WTC11 (cell line): ENCODE measurements around the gene DNPH1. TPM values are rescaled to one million over a fixed set of nuclear protein-coding genes. Genes with fewer than 3 reads are reported as not detected.

Experiments
- ATAC-seq: fragments of 200-7000 bp; cut with Tn5 transposase; 2 replicates; pipeline ENCODE4 v1.10.0; 2021; ENCODE audit warnings: mild to moderate bottlenecking, moderate library complexity
- CTCF ChIA-PET: fragments of 300-600 bp; sonication (Branson Sonifier 250); formaldehyde crosslinking; loops from one replicate; lab custom pipeline; 2021; ENCODE audit warnings: antibody characterized with exemption; lab: Charles Lee
- POLR2A ChIA-PET: fragments of 350-600 bp; sonication (Branson Sonifier 250); formaldehyde crosslinking; loops from one replicate; lab custom pipeline; 2021; ENCODE audit warnings: antibody characterized with exemption; lab: Charles Lee
- DNase-seq: peaks from one replicate; pipeline ENCODE4 v3.0.0; 2021; ENCODE audit warnings: low spot score
- H3K27ac Mint-ChIP-seq: 2 replicates; pipeline ENCODE4 v1.8.0; 2021; ENCODE audit warnings: mixed read lengths
- H3K27me3 Mint-ChIP-seq: 2 replicates; pipeline ENCODE4 v1.8.0; 2021; ENCODE audit warnings: low read depth, mild to moderate bottlenecking, moderate library complexity, mixed read lengths
- H3K36me3 Mint-ChIP-seq: 2 replicates; pipeline ENCODE4 v1.8.0; 2021; ENCODE audit warnings: mixed read lengths
- H3K4me1 Mint-ChIP-seq: 2 replicates; pipeline ENCODE4 v1.8.0; 2022; ENCODE audit warnings: mixed read lengths
- H3K4me3 Mint-ChIP-seq: 2 replicates; pipeline ENCODE4 v1.8.0; 2021; ENCODE audit warnings: mild to moderate bottlenecking, moderate library complexity, mixed read lengths
- H3K9me3 Mint-ChIP-seq: 2 replicates; pipeline ENCODE4 v1.8.0; 2021; ENCODE audit warnings: mixed read lengths
- ATF1 ChIP-seq: sonication (generic); formaldehyde crosslinking; IDR thresholded peaks from 2 replicates; pipeline ENCODE4 v1.8.1; 2023; ENCODE audit warnings: mild to moderate bottlenecking, moderate library complexity, missing genetic modification reagents
- FOXJ3 ChIP-seq: sonication (generic); formaldehyde crosslinking; IDR thresholded peaks from 2 replicates; pipeline ENCODE4 v1.9.0; 2021; ENCODE audit warnings: missing genetic modification reagents, mild to moderate bottlenecking, borderline replicate concordance
- FOXK1 ChIP-seq: sonication (generic); formaldehyde crosslinking; IDR thresholded peaks from 2 replicates; pipeline ENCODE4 v1.8.0; 2022; ENCODE audit warnings: mild to moderate bottlenecking, moderate library complexity, missing genetic modification reagents
- FOXP1 ChIP-seq: sonication (generic); formaldehyde crosslinking; IDR thresholded peaks from 2 replicates; pipeline ENCODE4 v1.8.0; 2022; ENCODE audit warnings: missing genetic modification reagents, mild to moderate bottlenecking, moderate library complexity, borderline replicate concordance
- GABPB1 ChIP-seq: sonication (generic); formaldehyde crosslinking; IDR thresholded peaks from 2 replicates; pipeline ENCODE4 v1.8.1; 2023; ENCODE audit warnings: mild to moderate bottlenecking, missing genetic modification reagents
- HMGXB4 ChIP-seq: sonication (generic); formaldehyde crosslinking; IDR thresholded peaks from 2 replicates; pipeline ENCODE4 v1.8.1; 2023; ENCODE audit warnings: mild to moderate bottlenecking, moderate library complexity, missing genetic modification reagents
- JUN ChIP-seq: sonication (generic); formaldehyde crosslinking; IDR thresholded peaks from 2 replicates; pipeline ENCODE4 v1.8.0; 2023; ENCODE audit warnings: mild to moderate bottlenecking, missing genetic modification reagents
- NFYB ChIP-seq: sonication (generic); formaldehyde crosslinking; conservative IDR thresholded peaks from 2 replicates; pipeline ENCODE4 v1.8.0; 2022; ENCODE audit warnings: low read depth, missing genetic modification reagents
- NR1H2 ChIP-seq: sonication (generic); formaldehyde crosslinking; IDR thresholded peaks from 2 replicates; pipeline ENCODE4 v1.9.0; 2021; ENCODE audit warnings: mild to moderate bottlenecking, moderate library complexity, missing genetic modification reagents
- OVOL2 ChIP-seq: fragments of 250-450 bp; sonication (Bioruptor Pico); IDR thresholded peaks from 2 replicates; pipeline ENCODE4 v1.9.0; 2021; ENCODE audit warnings: mild to moderate bottlenecking, borderline replicate concordance
- PRRX2 ChIP-seq: fragments of 250-450 bp; sonication (Bioruptor Pico); IDR thresholded peaks from 2 replicates; pipeline ENCODE4 v1.8.0; 2021; ENCODE audit warnings: mild to moderate bottlenecking
- RORB ChIP-seq: fragments of 250-450 bp; sonication (Bioruptor Pico); IDR thresholded peaks from 2 replicates; pipeline ENCODE4 v1.9.0; 2021; ENCODE audit warnings: mild to moderate bottlenecking
- SOX15 ChIP-seq: fragments of 250-450 bp; sonication (Bioruptor Pico); IDR thresholded peaks from 2 replicates; pipeline ENCODE4 v1.9.0; 2021; ENCODE audit warnings: mild to moderate bottlenecking
- SP1 ChIP-seq: sonication (generic); formaldehyde crosslinking; conservative IDR thresholded peaks from 2 replicates; pipeline ENCODE4 v1.8.1; 2022; ENCODE audit warnings: missing genetic modification reagents
- STAT6 ChIP-seq: sonication (generic); formaldehyde crosslinking; conservative IDR thresholded peaks from 2 replicates; pipeline ENCODE4 v1.8.1; 2023; ENCODE audit warnings: mild to moderate bottlenecking, low read depth, missing genetic modification reagents, moderate library complexity
- TEAD1 ChIP-seq: sonication (generic); formaldehyde crosslinking; IDR thresholded peaks from 2 replicates; pipeline ENCODE4 v1.8.0; 2022; ENCODE audit warnings: mild to moderate bottlenecking, missing genetic modification reagents
- USF2 ChIP-seq: sonication (generic); formaldehyde crosslinking; IDR thresholded peaks from 2 replicates; pipeline ENCODE4 v1.8.1; 2023; ENCODE audit warnings: mild to moderate bottlenecking, missing genetic modification reagents, moderate library complexity
- ZNF121 ChIP-seq: sonication (generic); formaldehyde crosslinking; IDR thresholded peaks from 2 replicates; pipeline ENCODE4 v1.8.0; 2023; ENCODE audit warnings: missing genetic modification reagents
- ZNF219 ChIP-seq: sonication (generic); formaldehyde crosslinking; IDR thresholded peaks from 2 replicates; pipeline ENCODE4 v1.8.0; 2023; ENCODE audit warnings: missing genetic modification reagents, mild to moderate bottlenecking, borderline replicate concordance
- ZNF263 ChIP-seq: sonication (generic); formaldehyde crosslinking; IDR thresholded peaks from 2 replicates; pipeline ENCODE4 v1.8.1; 2022; ENCODE audit warnings: low read depth, mild to moderate bottlenecking, moderate library complexity, missing genetic modification reagents
- ZNF396 ChIP-seq: fragments of 250-450 bp; sonication (Bioruptor Pico); IDR thresholded peaks from 2 replicates; pipeline ENCODE4 v1.8.0; 2021; ENCODE audit warnings: mild to moderate bottlenecking, moderate library complexity, borderline replicate concordance
- ZNF532 ChIP-seq: fragments of 250-450 bp; sonication (Bioruptor Pico); IDR thresholded peaks from 2 replicates; pipeline ENCODE4 v1.9.0; 2021; ENCODE audit warnings: mild to moderate bottlenecking, borderline replicate concordance
- ZSCAN18 ChIP-seq: fragments of 250-450 bp; sonication (Bioruptor Pico); IDR thresholded peaks from 2 replicates; pipeline ENCODE4 v2.1.2; 2022; ENCODE audit warnings: mild to moderate bottlenecking, moderate library complexity
- total RNA-seq: library from RNA; stranded (reverse); gene quantifications from 3 replicates; pipeline ENCODE4 v1.2.3, GENCODE V29; 2021

Gene DNPH1
- total RNA-seq, 1 experiment from 2014 or later = 48.4 TPM

GRCh38 chr6:43183441-43183840 is 45.8 kb downstream of the DNPH1 start:
- DNase-seq = no peak
- H3K9me3 Mint-ChIP-seq = no peaks in the 10 kb centered on the region
- CTCF ChIA-PET = interaction anchor here (1.6 kb wide), 1 partner anchor 46 kb away, joined by 11 read pairs; the partner anchor contains the start of gene DNPH1
- H3K4me3 Mint-ChIP-seq = peak overlapping the region; percentile 89
- H3K4me1 Mint-ChIP-seq = peaks cover 20% of the 10 kb centered on the region
- TF ChIP-seq JUN (CRISPR knock-in tag) (no peak), PRRX2 (CRISPR knock-in tag) (no peak), SOX15 (CRISPR knock-in tag) (no peak), ZSCAN18 (CRISPR knock-in tag) (no peak), TEAD1 (CRISPR knock-in tag) (no peak), NFYB (CRISPR knock-in tag) (no peak), STAT6 (CRISPR knock-in tag) (no peak), USF2 (CRISPR knock-in tag) (no peak), FOXJ3 (no peak), ZNF532 (CRISPR knock-in tag) (no peak), ZNF219 (CRISPR knock-in tag) (no peak)
- TF ChIP-seq, all 79 proteins: peak for 0
- H3K27me3 Mint-ChIP-seq = no peaks in the 10 kb centered on the region; the same call in 1 of the 2 replicates
- no peak for ATAC-seq
- H3K27ac Mint-ChIP-seq = no peak overlapping the region
- peaks cover 7% of the 10 kb centered on the region for H3K36me3 Mint-ChIP-seq
- POLR2A ChIA-PET = interaction anchor here (0.7 kb wide), 1 partner anchor 9 kb away, joined by 3 read pairs; no protein-coding TSS in a partner anchor

- ChIA-PET CTCF (interaction anchor here (0.8 to 1.6 kb wide), 6 partner anchors 10 to 314 kb away, joined by 3 to 11 read pairs (median 5); partner anchors contain the start of gene DNPH1), POLR2A (interaction anchor here (0.6 to 4.0 kb wide), 10 partner anchors 11 to 328 kb away, joined by 3 to 29 read pairs (median 4); partner anchors contain the start of genes CNPY3, CRIP3, DNPH1 and LRRC73)
- peak within 1 kb of the TSS; percentile 95 for H3K27ac Mint-ChIP-seq
- peak; percentile 79 for ATAC-seq
- peaks cover 16% of the 10 kb centered on the region for H3K36me3 Mint-ChIP-seq
- peak; percentile 77 for DNase-seq
- H3K9me3 Mint-ChIP-seq = no peaks in the 10 kb centered on the region
- peaks cover 20% of the 10 kb centered on the region for H3K4me1 Mint-ChIP-seq
- H3K4me3 Mint-ChIP-seq = peak within 1 kb of the TSS; percentile 89
- no peaks in the 10 kb centered on the region; the same call in 1 of the 2 replicates for H3K27me3 Mint-ChIP-seq
- peak; percentile 90 for TF ChIP-seq HMGXB4 (CRISPR knock-in tag)
- TF ChIP-seq SP1 (CRISPR knock-in tag) = peak; percentile 94
- peak; percentile 83 for TF ChIP-seq GABPB1 (CRISPR knock-in tag)
- TF ChIP-seq RORB = no peak
- 0 out of 2 replicates have a peak, but pooled peaks have one; percentile 20 for TF ChIP-seq ZNF121 (CRISPR knock-in tag)
- TF ChIP-seq FOXP1 (CRISPR knock-in tag) = peak; percentile 67; the same call in 1 of the 2 replicates
- no peak for TF ChIP-seq ATF1 (CRISPR knock-in tag)
- TF ChIP-seq OVOL2 = no peak
- TF ChIP-seq FOXK1 (CRISPR knock-in tag) = peak; percentile 90
- TF ChIP-seq ZNF263 (CRISPR knock-in tag) = 0 out of 2 replicates have a peak, but pooled peaks have one; percentile 45
- no peak for TF ChIP-seq ZNF396 (CRISPR knock-in tag)
- TF ChIP-seq NR1H2 (CRISPR knock-in tag) = no peak
- no peak for TF ChIP-seq FOXJ3
These were observed 47.1 kb downstream of the DNPH1 start, which contains the start of gene CUL9 for GRCh38 chr6:43181942-43182860. CUL9 (plus strand) TSS chr6:43182196; CDS start chr6:43184311, 2,115 bp downstream.
